ENCODE data around the gene OR8U1. TPM values are rescaled to one million over a fixed set of nuclear protein-coding genes. Genes with fewer than 3 reads are reported as not detected.

The OR8U1 gene
- total RNA-seq, 1 donor = not detected

DNA sequence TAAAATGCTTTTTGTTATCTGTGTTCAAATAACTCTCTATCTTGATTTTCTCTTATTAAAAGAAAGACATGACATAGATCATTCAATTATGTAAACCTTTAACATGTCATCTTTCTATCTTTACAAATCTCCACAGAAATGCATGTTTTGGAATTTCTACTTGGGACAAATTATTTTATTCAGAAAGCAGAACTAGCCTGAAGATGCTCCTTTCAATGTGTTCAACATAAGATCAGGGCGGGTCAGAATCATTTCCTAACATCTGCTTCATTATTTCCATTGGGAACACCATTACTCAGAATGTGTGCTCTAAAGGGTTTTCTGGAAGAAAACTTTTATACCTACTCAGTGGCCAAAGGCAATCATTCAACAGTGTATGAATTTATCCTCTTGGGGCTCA lies 37.0 kb downstream of the OR8U1 start, which contains the start of gene OR5AL1:
OR5AL1 (plus strand) TSS at position 301 of the 400 bp plus-strand sequence.
- Histone ChIP-seq H3K9me3 (ENCODE audit: low read depth, low read length) (no peaks in the 10 kb centered on the region), H3K4me2 (ENCODE audit: insufficient read depth, low read length) (no peak within 1 kb of the TSS), H3K27ac (ENCODE audit: low read depth, low read length) (no peak within 1 kb of the TSS), H3K27me3 (ENCODE audit: insufficient read depth, low read length) (no peaks in the 10 kb centered on the region), H4K20me1 (ENCODE audit: insufficient read depth, low read length) (no peaks in the 10 kb centered on the region), H3K79me2 (ENCODE audit: insufficient read depth, low read length) (no peaks in the 10 kb centered on the region), H3K4me1 (ENCODE audit: insufficient read depth, low read length) (no peaks in the 10 kb centered on the region), H2AFZ (ENCODE audit: low read length) (no peak within 1 kb of the TSS), H3K36me3 (ENCODE audit: insufficient read depth, low read length) (no peaks in the 10 kb centered on the region), H3K4me3 (ENCODE audit: insufficient read depth, low read length) (no peak within 1 kb of the TSS)
- DNase-seq (ENCODE audit: insufficient read length, low spot score, missing footprints) = no peak
- TF ChIP-seq, protein P1, sequence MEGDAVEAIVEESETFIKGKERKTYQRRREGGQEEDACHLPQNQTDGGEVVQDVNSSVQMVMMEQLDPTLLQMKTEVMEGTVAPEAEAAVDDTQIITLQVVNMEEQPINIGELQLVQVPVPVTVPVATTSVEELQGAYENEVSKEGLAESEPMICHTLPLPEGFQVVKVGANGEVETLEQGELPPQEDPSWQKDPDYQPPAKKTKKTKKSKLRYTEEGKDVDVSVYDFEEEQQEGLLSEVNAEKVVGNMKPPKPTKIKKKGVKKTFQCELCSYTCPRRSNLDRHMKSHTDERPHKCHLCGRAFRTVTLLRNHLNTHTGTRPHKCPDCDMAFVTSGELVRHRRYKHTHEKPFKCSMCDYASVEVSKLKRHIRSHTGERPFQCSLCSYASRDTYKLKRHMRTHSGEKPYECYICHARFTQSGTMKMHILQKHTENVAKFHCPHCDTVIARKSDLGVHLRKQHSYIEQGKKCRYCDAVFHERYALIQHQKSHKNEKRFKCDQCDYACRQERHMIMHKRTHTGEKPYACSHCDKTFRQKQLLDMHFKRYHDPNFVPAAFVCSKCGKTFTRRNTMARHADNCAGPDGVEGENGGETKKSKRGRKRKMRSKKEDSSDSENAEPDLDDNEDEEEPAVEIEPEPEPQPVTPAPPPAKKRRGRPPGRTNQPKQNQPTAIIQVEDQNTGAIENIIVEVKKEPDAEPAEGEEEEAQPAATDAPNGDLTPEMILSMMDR (IDR thresholded peaks at IDR 0.05; ENCODE audit: extremely low read depth, low read depth, low read length) = no peak

Other genes with a start within 250 kb of the OR8U1 start
- not detected in 2 replicates for gene OR8J3, start 235.4 kb upstream of the OR8U1 start, total RNA-seq
- not detected in 2 replicates for gene OR8K5, start 215.3 kb upstream of the OR8U1 start, total RNA-seq
- gene OR5J2, start 199.0 kb upstream of the OR8U1 start, total RNA-seq = not detected in 2 replicates
- gene OR5T2, start 141.4 kb upstream of the OR8U1 start, total RNA-seq = not detected in 2 replicates
- not detected in 2 replicates for gene OR5T3, start 123.4 kb upstream of the OR8U1 start, total RNA-seq
- not detected in 2 replicates for gene OR5T1, start 101.5 kb upstream of the OR8U1 start, total RNA-seq
- gene OR8H1, start 83.4 kb upstream of the OR8U1 start, total RNA-seq = not detected in 2 replicates
- gene OR8K3, start 60.5 kb upstream of the OR8U1 start, total RNA-seq = not detected in 2 replicates
- gene OR8K1, start 29.6 kb upstream of the OR8U1 start, total RNA-seq = not detected in 2 replicates
- gene OR8J1, start 21.3 kb upstream of the OR8U1 start, total RNA-seq = not detected in 2 replicates
- not detected in 2 replicates for gene OR5AL1, start 37.1 kb downstream of the OR8U1 start, total RNA-seq
- gene OR5M3, start 97.7 kb downstream of the OR8U1 start, total RNA-seq = not detected in 2 replicates
- not detected in 2 replicates for gene OR5M8, start 115.7 kb downstream of the OR8U1 start, total RNA-seq
- gene OR5M11, start 167.6 kb downstream of the OR8U1 start, total RNA-seq = not detected in 2 replicates
- gene OR5M10, start 202.1 kb downstream of the OR8U1 start, total RNA-seq = not detected in 2 replicates
- gene OR5M1, start 239.2 kb downstream of the OR8U1 start, total RNA-seq = not detected in 2 replicates

Measured in osteoblast (primary cell).